Stimulated activated CD8-positive, alpha-beta memory T cell treated with anti-CD3 and anti-CD28 coated beads, Interleukin-15, amount 100 ng/mL, for 24 hours (primary cell): ENCODE results near the gene CEPT1.
"Not testable (repeated sequence)": the region's sequence is repeated elsewhere in the genome, so short reads cannot be mapped to it uniquely, and the experiment has no call there.

ENCODE experiments used
- DNase-seq: peaks from one replicate; pipeline ENCODE4 v3.0.0-alpha.2; 2020; ENCODE audit warnings: low read depth

CEPT1 gene

GRCh38 chr1:111139956-111140679 is at the start of gene CEPT1, which contains the start of gene DRAM2:
CEPT1 (plus strand) TSS chr1:111140223; CDS start chr1:111147715, 7,492 bp downstream.
DRAM2 (minus strand) TSS chr1:111140093; CDS start chr1:111131554, 8,539 bp downstream.
- peak; percentile 75 for DNase-seq

DNA sequence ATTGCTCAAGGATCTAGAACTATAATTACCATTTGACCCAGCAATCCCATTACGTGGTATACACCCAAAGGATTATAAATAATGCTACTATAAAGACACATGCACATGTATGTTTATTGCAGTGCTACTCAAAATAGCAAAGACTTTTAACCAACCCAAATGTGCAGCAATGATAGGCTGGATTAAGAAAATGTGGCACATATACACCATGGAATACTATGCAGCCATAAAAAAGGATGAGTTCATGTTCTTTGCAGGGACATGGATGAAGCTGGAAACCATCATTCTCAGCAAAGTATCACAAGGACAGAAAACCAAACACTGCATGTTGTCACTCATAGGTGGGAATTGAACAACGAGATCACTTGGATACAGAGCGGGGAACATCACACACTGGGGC is 44.6 kb upstream of the CEPT1 start:
- not testable (repeated sequence) for DNase-seq

GRCh38 chr1:111097356-111098099 is 42.5 kb upstream of the CEPT1 start:
- no peak for DNase-seq

DNA sequence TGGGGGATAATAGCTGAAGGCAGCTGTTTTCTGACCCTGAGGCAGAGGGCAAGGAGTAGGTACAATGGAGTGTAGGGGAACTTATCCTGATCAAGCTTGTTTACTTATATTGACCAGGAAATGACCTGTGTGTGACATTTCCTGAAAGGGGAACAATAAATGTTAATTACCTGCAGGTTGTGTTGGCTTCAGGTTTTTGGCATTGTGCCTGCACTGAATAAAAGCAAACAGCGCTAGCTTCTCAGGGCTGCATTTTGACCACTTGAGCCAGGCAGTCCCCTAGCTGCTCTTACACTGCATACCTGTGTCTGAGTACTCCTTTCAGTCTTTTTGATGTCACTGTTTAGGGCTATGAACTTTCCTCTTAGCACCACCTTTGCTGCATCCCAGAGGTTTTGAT is 40.7 kb upstream of the CEPT1 start:
- DNase-seq: no peak

- DNase-seq: no peak
Measured at GRCh38 chr1:111101854-111102642, 38.0 kb upstream of the CEPT1 start.

DNA sequence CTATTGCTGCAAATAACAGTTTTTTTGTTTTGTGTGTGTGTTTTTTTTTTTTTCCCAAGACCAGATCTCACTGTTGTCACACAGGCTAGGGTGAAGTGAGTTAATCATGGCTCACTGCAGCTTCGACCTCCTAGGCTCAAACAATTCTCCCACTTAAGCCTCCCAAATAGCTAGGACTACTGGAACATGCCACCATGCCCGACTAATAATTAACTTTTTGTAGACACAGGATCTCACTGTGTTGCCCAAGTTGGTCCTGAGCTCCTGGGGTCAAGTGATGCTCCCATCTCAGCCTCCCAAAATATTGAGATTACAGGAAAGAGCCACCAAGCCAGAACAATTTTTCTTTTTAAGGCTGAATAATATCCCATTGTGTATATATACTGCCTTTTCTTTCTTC is 35.0 kb upstream of the CEPT1 start:
- no peak for DNase-seq

GRCh38 chr1:111110197-111110899 is 29.7 kb upstream of the CEPT1 start:
- no peak for DNase-seq

GRCh38 chr1:111116496-111116895 is 23.5 kb upstream of the CEPT1 start:
- no peak for DNase-seq

DNA sequence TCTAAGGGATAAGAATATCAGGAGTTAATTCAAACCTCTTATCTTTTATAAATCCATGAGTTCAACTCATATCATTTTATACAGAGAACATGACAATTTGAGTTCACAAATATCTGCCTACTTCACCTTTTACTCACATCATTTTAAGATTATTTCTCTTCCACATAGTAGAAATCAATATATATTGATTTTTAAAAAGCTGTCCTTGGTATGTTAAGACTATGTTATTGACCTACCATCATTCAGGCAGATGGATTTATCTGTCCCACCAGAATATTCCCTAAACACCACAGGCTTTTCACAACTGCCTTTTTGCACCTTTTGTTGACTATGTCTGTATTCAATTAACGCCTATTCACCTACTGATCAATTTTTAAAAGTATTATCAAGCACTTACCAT is 13.7 kb upstream of the CEPT1 start:
- DNase-seq: no peak

- DNase-seq: no peak
Measured at GRCh38 chr1:111127923-111128643, 11.9 kb upstream of the CEPT1 start.

DNA sequence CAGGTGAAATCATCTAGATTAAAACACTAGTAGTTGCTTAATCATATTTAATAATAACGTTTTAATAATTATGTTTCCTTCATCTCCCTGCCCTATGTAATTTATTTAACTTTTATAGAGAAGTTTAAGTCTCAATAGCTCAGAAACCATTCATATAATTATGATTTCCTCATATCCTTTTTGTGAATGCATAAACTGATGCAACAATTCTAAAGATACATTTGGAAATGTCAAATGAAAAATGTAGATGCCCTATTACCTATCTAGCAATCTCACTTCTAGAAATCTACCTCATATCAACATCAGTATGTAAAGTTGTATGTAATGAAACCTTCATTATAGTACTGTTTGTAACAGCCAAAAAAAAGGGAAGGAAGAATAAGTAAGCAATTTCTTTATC is 10.6 kb upstream of the CEPT1 start:
- no peak for DNase-seq

GRCh38 chr1:111131693-111132092 is 8.3 kb upstream of the CEPT1 start:
- no peak for DNase-seq

DNA sequence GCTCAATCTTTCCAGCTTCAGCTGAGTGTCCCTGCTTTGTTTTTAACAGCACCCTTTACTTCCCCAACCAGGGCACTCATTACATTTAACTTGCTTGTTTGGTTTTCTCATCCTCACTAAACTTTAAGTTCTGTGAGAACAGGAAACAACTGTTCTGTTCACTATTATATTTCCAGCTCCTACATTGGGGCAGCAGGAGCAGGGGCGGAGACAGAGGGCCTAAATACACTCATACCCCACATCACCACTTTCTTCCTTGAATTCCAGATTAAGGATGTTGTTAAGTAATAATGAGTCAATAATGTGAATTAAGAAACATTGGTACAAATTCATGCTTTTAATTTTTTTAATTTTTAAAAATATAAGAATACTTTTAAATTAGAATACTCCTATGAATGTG is 6.2 kb upstream of the CEPT1 start:
- no peak for DNase-seq

DNA sequence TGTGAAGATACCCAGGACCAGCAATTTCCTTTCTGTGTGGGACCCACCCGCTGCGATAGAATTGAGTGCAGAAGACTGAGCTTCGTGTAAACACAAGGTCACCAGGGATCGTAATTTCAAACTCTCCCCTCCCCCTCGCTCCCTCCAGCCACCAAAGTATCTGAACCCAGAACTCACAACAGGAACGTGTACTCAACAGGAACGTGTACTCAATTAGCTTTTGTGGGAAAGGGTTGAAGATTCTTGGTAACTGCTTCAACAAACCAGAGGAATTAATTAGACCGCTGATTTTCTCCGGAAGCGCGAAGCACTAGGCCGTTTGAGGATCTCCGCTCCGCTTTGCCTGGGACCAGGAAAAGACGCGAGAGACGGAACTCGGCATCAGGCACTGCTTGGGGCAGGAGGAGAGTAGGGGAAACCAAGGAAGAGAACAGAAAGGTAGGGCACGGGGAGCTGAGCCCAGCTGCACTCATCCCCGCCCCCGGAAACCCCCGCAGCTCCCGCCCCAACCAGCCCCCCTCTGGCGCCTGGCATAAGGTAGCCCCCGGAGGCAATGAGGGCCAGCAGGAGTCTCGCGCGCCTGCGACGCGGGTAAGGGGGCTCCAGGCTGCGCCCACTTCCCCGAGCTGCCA is 583 bp upstream of the CEPT1 start:
- peak; percentile 3 for DNase-seq

- DNase-seq: no peak
Measured at GRCh38 chr1:111140680-111140967, 601 bp downstream of the CEPT1 start.

- DNase-seq: no peak
Measured at GRCh38 chr1:111141245-111142220, 1.5 kb downstream of the CEPT1 start.

GRCh38 chr1:111142356-111142975 is 2.4 kb downstream of the CEPT1 start:
- DNase-seq: no peak

- DNase-seq: no peak
Measured at GRCh38 chr1:111145542-111145941, 5.5 kb downstream of the CEPT1 start.
